GM12878 (cell line): ENCODE results near the gene MTR. TPM values are rescaled to one million over a fixed set of nuclear protein-coding genes. Genes with fewer than 3 reads are reported as not detected.

Experiments used
- ATAC-seq: fragments of 200-7000 bp; cut with Tn5 transposase; 3 replicates; pipeline ENCODE4 v1.9.1; 2020; ENCODE audit warnings: mild to moderate bottlenecking, moderate library complexity
- BruUV-seq: library from RNA; stranded (reverse); fragments of 400-500 nt; replicated peaks from 2 replicates; lab custom pipeline; 2021; lab: Mats Ljungman, UMichigan
- CTCF ChIA-PET: fragments of 300-600 bp; sonication (Branson Sonifier 250); formaldehyde crosslinking; extraction: SDS; loops from one replicate; lab custom pipeline; 2021; ENCODE audit warnings: inconsistent platforms; lab: Yijun Ruan, JAX
- POLR2A ChIA-PET: fragments of 350-600 bp; formaldehyde crosslinking; extraction: SDS; loops from one replicate; lab custom pipeline; 2021; ENCODE audit warnings: inconsistent platforms; lab: Charles Lee
- RAD21 ChIA-PET: fragments of 300-600 bp; sonication (Branson Sonifier 250); formaldehyde crosslinking; loops from one replicate; lab custom pipeline; 2023; ENCODE audit warnings: antibody characterized with exemption; ENCODE audit not compliant: unreplicated experiment; lab: Charles Lee
- SMC1A ChIA-PET: fragments of 300-600 bp; sonication (Branson Sonifier 250); formaldehyde crosslinking; loops from one replicate; lab custom pipeline; 2023; ENCODE audit not compliant: unreplicated experiment, uncharacterized antibody; lab: Charles Lee
- DNase-seq: peaks from one replicate; pipeline ENCODE4 v3.0.0-alpha.2; 2011; ENCODE audit warnings: low read depth, low spot score
- FAIRE-seq: peaks from 3 replicates; lab custom pipeline; 2011; peaks lifted over from hg19 to GRCh38; lab: Jason Lieb, UNC
- H2AFZ ChIP-seq: 2 replicates; pipeline ENCODE4 v1.6.0; 2011; ENCODE audit warnings: low read depth, low read length, control low read depth; ENCODE audit not compliant: control insufficient read depth
- H3K27ac ChIP-seq: 2 replicates; pipeline ENCODE4 v1.5.1; 2011; ENCODE audit warnings: control low read depth; ENCODE audit not compliant: control insufficient read depth, insufficient read depth
- H3K27me3 ChIP-seq, 2 experiments: replicated peaks in 1 of 2; 2 replicates each; pipeline versions ENCODE4 v1.6.0 to v1.6.1; 2011; ENCODE audit warnings: low read length in 1 of 2; ENCODE audit not compliant: control insufficient read depth in 2 of 2, insufficient read depth in 2 of 2
- H3K36me3 ChIP-seq, 2 experiments: 2 replicates each; pipeline ENCODE4 v1.5.1; 2011; ENCODE audit warnings: low read length in 1 of 2; ENCODE audit not compliant: control insufficient read depth in 2 of 2, insufficient read depth in 2 of 2
- H3K4me1 ChIP-seq: 2 replicates; pipeline ENCODE4 v1.6.1; 2011; ENCODE audit warnings: mild to moderate bottlenecking, low read length, moderate library complexity, mixed read lengths; ENCODE audit not compliant: control insufficient read depth, insufficient read depth
- H3K4me2 ChIP-seq: 2 replicates; pipeline ENCODE4 v1.6.0; 2011; ENCODE audit warnings: control low read depth; ENCODE audit not compliant: control insufficient read depth, insufficient read depth
- H3K4me3 ChIP-seq: fragments of 200-600 bp; sonication (generic); 2 replicates; pipeline ENCODE4 v1.5.1; 2016
- H3K79me2 ChIP-seq: 2 replicates; pipeline ENCODE4 v1.6.0; 2011; ENCODE audit warnings: low read length; ENCODE audit not compliant: control insufficient read depth, insufficient read depth
- H3K9ac ChIP-seq: 2 replicates; pipeline ENCODE4 v1.8.0; 2011; ENCODE audit warnings: low read length, control low read depth, mixed read lengths; ENCODE audit not compliant: control insufficient read depth, insufficient read depth
- H3K9me3 ChIP-seq: replicated peaks from 3 replicates; pipeline ENCODE4 v1.5.1; 2011; ENCODE audit warnings: mild to moderate bottlenecking, low read length; ENCODE audit not compliant: control insufficient read depth, insufficient read depth
- H4K20me1 ChIP-seq: 2 replicates; pipeline ENCODE4 v1.6.0; 2011; ENCODE audit not compliant: control insufficient read depth, insufficient read depth
- NFXL1 ChIP-seq: fragments of 450-650 bp; IDR thresholded peaks from 2 replicates; pipeline ENCODE4 v1.6.1; 2017; ENCODE audit warnings: antibody characterized with exemption, mild to moderate bottlenecking, borderline replicate concordance
- PML ChIP-seq: IDR thresholded peaks from 2 replicates; pipeline ENCODE4 v1.6.1; 2012; ENCODE audit warnings: low read length, inconsistent platforms
- RAD51 ChIP-seq: fragments of 450-650 bp; IDR thresholded peaks from 2 replicates; pipeline ENCODE4 v1.6.1; 2016; ENCODE audit warnings: moderate library complexity, mild to moderate bottlenecking, inconsistent platforms
- WRNIP1 ChIP-seq: IDR thresholded peaks from 2 replicates; pipeline ENCODE4 v1.6.1; 2011; ENCODE audit warnings: low read depth, low read length, improper control_type of control experiment, borderline replicate concordance
- WGBS: methylation state at CpG from one replicate; pipeline ENCODE4 v1.1.6; 2016; ENCODE audit warnings: low lambda C conversion rate; ENCODE audit not compliant: insufficient replicate concordance, insufficient coverage; ENCODE audit errors: missing lambda C conversion rate; 5-methylcytosine and 5-hydroxymethylcytosine counted together
- in situ Hi-C: fragments of 300-500 bp; cut with MboI; formaldehyde crosslinking; loops from 9 replicates; pipeline ENCODE4 v1.14.3; 2018; ENCODE audit warnings: mixed read lengths
- intact Hi-C: fragments of 100-400 bp; cut with micrococcal nuclease; formaldehyde crosslinking; loops from one replicate; pipeline ENCODE4 v1.14.2; 2022; ENCODE audit not compliant: unreplicated experiment
- polyA plus RNA-seq, 11 experiments: library from polyadenylated mRNA; depleted of rRNA in 4 of 11; unstranded in 6 of 11; stranded (reverse) in 5 of 11; fragments of >200 nt; fragmentation: Nextera tagmentation in 4 of 11; fragmentation: Illumina TruSeq in 1 of 11; extraction: Ambion mirVana in 4 of 11; extraction: Trizol in 1 of 11; gene quantifications; 1 replicate in 1 of 11; 2 replicates in 10 of 11; pipeline versions ENCODE4 v1.2.1 to v1.2.3, GENCODE V29; 2011 to 2016; ENCODE audit warnings: inconsistent platforms in 2 of 11, missing spikeins in 2 of 11, low read depth in 1 of 11
- total RNA-seq, 4 experiments: library from RNA; depleted of rRNA in 3 of 4; stranded (reverse); fragments of >200 nt in 3 of 4; fragmentation: Illumina TruSeq in 1 of 4; extraction: Trizol in 1 of 4; gene quantifications; 2 replicates each; pipeline versions ENCODE4 v1.2.1 to v1.2.3, GENCODE V29; 2013 to 2021
- TF ChIP-seq, protein P1 (sequence below): fragments of 450-650 bp; formaldehyde crosslinking; IDR thresholded peaks from 2 replicates; pipeline ENCODE4 v1.4.0; 2022; ENCODE audit warnings: mild to moderate bottlenecking, moderate library complexity
- TF ChIP-seq, protein P2 (sequence below): fragments of 450-650 bp; IDR thresholded peaks from 2 replicates; pipeline ENCODE4 v1.6.1; 2017; ENCODE audit warnings: mild to moderate bottlenecking, low read depth, inconsistent platforms; ENCODE audit not compliant: poor library complexity, severe bottlenecking

The MTR gene
- total and polyA plus RNA-seq, 10 of the 15 experiments (the other 5 are each of a cell fraction or from before 2014, with no cell fraction given), result 2.4 to 38.7 (median 16.5) TPM

- TF ChIP-seq, protein P1, sequence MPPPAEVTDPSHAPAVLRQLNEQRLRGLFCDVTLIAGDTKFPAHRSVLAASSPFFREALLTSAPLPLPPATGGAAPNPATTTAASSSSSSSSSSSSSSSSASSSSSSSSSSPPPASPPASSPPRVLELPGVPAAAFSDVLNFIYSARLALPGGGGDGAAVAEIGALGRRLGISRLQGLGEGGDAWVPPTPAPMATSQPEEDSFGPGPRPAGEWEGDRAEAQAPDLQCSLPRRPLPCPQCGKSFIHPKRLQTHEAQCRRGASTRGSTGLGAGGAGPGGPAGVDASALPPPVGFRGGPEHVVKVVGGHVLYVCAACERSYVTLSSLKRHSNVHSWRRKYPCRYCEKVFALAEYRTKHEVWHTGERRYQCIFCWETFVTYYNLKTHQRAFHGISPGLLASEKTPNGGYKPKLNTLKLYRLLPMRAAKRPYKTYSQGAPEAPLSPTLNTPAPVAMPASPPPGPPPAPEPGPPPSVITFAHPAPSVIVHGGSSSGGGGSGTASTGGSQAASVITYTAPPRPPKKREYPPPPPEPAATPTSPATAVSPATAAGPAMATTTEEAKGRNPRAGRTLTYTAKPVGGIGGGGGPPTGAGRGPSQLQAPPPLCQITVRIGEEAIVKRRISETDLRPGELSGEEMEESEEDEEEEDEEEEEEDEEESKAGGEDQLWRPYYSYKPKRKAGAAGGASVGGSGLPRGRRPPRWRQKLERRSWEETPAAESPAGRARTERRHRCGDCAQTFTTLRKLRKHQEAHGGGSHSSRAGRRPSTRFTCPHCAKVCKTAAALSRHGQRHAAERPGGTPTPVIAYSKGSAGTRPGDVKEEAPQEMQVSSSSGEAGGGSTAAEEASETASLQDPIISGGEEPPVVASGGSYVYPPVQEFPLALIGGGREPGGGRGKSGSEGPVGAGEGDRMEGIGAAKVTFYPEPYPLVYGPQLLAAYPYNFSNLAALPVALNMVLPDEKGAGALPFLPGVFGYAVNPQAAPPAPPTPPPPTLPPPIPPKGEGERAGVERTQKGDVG, result no peak
Observed at GRCh38 chr1:236922190-236922589, 127.1 kb downstream of the MTR start (continued).

- in situ Hi-C loops, result no loop called here
- H3K4me3 ChIP-seq, result no peak overlapping the region
- ChIA-PET POLR2A (no interaction called here), CTCF (no interaction called here), RAD21 (no interaction called here), SMC1A (no interaction called here)
- ATAC-seq, result no peak
- no peaks in the 10 kb centered on the region for H3K36me3 ChIP-seq
- H3K4me2 ChIP-seq, result no peak overlapping the region
- H3K9me3 ChIP-seq, result no peaks in the 10 kb centered on the region
- intact Hi-C loops, result no loop called here
- no peak for FAIRE-seq
- H3K27ac ChIP-seq, result no peak overlapping the region
- H3K9ac ChIP-seq, result no peak overlapping the region
- H3K4me1 ChIP-seq, result no peaks in the 10 kb centered on the region
- H2AFZ ChIP-seq, result no peak overlapping the region
- no TSS peak for BruUV-seq
- no peaks in the 10 kb centered on the region for H4K20me1 ChIP-seq
- no peaks in the 10 kb centered on the region for H3K27me3 ChIP-seq
- no peak for DNase-seq
- WGBS, result 71% methylated on average over 4 of the region's 4 CpGs
- no peaks in the 10 kb centered on the region for H3K79me2 ChIP-seq
- TF ChIP-seq NFXL1, result no peak
- no peak for TF ChIP-seq WRNIP1
- TF ChIP-seq RAD51, result no peak
- TF ChIP-seq, protein P2, sequence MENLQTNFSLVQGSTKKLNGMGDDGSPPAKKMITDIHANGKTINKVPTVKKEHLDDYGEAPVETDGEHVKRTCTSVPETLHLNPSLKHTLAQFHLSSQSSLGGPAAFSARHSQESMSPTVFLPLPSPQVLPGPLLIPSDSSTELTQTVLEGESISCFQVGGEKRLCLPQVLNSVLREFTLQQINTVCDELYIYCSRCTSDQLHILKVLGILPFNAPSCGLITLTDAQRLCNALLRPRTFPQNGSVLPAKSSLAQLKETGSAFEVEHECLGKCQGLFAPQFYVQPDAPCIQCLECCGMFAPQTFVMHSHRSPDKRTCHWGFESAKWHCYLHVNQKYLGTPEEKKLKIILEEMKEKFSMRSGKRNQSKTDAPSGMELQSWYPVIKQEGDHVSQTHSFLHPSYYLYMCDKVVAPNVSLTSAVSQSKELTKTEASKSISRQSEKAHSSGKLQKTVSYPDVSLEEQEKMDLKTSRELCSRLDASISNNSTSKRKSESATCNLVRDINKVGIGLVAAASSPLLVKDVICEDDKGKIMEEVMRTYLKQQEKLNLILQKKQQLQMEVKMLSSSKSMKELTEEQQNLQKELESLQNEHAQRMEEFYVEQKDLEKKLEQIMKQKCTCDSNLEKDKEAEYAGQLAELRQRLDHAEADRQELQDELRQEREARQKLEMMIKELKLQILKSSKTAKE, result no peak
- no peak for TF ChIP-seq PML
Observed at GRCh38 chr1:236925386-236925785, 130.3 kb downstream of the MTR start.
